HG02623 (cell line): ENCODE measurements around the gene SERPINH1.

ENCODE experiments used
- ATAC-seq: cut with Tn5 transposase; IDR thresholded peaks from one replicate; pipeline ENCODE4 v1.9.1; 2021; ENCODE audit warnings: moderate library complexity; ENCODE audit not compliant: unreplicated experiment

Gene SERPINH1

DNA sequence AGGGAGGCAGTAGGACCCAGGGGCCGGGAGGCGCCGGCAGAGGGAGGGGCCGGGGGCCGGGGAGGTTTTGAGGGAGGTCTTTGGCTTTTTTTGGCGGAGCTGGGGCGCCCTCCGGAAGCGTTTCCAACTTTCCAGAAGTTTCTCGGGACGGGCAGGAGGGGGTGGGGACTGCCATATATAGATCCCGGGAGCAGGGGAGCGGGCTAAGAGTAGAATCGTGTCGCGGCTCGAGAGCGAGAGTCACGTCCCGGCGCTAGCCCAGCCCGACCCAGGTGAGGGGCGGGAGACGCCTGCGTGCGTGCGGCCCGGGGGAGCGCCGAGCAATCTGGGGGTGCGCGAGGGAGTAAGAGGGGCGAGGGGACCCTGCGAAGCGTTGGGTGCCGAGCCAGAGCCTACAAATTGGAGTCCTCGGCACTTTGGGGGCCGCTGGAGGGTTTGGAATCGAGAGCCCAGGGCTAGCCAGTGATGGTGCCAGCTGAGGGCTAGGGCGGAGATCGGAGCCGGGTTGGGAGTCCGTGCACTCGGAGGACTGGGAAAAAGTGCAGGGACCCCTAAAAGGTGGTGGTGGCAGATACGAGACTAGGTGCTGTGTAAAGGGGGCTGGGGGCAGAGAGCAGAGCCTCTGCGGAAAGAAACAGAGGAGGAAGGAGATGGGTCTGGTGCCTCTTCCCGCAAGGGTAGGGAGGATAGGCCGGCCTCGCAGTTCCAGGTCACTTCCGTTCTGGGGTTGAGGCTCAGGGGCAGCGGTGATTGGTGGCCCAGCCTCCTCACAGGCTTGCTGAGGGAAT lies at the start of gene SERPINH1:
TSS of gene SERPINH1 (plus strand) at position 206 of the 788 bp plus-strand sequence. CDS start 4,097 bp downstream, outside the sequence.
- peak; percentile 68 for ATAC-seq

DNA sequence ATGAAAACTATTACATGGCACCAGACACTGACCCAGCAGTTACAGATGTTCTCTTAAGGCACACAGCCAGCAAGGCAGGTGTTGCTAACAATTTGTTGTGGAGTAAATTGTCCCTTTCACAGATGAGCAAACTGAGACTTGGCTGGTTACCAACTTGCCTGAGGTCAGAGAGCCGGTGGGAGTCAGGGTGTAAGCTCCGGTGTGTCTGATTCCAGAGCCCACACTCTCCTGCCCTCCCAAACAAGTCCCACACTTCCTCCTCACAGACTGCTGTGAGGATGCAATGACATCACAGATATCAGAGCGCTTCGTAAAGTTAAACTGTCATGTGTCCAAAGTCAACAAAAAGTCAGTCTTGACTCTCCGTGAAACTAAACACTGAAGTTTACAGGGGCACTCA lies 48.8 kb upstream of the SERPINH1 start:
- ATAC-seq, result no peak

DNA sequence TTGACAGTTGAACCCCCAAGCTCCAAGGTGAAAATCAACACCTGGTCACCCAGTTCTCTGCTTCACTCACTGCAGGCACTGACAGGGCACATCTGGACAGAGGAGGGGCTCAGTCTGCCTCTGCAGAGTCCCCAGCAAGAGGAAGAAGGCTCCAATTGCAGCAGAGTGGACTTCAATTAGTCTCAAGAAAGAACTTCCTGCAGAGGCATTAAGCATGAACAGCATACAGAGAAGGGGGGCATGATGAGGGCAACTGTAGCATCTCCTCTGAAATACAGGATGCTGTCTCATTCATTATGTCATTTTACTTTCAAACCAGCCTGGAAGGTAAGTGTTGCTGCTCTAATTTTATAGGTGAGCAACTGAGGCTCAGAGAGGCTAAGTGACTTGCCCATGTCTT lies 47.5 kb upstream of the SERPINH1 start:
- ATAC-seq, result no peak

DNA sequence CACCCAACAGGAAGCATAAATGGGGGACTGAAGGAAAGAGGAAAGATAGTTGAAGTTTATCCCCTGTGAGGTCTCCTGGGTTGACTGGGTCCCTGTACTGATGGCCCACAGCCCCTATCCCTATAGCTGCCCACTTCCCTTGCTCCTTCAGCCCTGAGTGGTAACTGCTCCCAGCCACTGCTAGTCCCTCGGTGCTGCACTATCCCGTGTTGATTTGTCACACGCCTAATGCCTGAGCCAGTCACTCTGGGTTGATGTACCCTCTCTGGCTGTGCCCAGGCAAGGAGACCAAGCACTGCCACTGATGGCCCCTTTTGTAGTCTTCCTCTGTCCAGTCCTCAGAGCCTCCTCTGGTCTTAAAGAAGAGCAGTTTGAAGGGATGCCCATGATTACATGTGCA lies 45.9 kb upstream of the SERPINH1 start:
- ATAC-seq, result no peak

DNA sequence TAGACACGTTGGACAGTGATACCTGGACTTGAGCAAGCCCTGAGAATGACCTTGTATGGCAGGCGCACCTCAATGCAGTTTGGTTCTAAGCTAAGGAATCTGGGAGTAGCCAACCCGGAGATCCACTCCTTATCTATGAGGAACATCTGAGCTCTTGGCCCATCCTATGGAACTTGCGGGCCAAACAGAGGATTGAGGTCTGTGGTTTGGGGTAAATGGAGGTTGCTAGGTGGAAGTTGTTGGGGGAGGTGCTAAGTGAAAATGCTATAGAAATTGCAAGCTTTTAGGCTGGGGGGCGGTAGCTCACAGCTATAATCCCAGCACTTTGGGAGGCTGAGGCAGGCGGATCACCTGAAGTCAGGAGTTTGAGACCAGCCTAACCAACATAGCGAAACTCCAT lies 45.2 kb upstream of the SERPINH1 start:
- ATAC-seq, result no peak

DNA sequence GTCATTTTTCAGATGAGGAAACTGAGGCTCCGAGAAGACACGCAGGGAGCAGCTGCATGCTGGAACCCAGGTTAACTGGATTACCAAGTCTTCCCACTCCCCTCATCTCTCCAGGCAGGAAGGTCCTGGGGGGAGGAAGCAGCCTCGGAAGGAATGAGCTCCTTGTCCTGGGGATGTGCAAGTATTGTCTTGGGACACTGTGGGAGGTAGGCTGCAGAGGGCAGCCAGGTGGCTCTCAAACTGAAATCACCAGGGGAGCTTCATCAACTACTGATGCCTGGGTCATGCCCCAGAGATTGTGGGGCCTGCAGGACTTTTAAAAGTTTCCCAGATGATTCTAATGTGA lies 43.9 kb upstream of the SERPINH1 start:
- ATAC-seq, result no peak

DNA sequence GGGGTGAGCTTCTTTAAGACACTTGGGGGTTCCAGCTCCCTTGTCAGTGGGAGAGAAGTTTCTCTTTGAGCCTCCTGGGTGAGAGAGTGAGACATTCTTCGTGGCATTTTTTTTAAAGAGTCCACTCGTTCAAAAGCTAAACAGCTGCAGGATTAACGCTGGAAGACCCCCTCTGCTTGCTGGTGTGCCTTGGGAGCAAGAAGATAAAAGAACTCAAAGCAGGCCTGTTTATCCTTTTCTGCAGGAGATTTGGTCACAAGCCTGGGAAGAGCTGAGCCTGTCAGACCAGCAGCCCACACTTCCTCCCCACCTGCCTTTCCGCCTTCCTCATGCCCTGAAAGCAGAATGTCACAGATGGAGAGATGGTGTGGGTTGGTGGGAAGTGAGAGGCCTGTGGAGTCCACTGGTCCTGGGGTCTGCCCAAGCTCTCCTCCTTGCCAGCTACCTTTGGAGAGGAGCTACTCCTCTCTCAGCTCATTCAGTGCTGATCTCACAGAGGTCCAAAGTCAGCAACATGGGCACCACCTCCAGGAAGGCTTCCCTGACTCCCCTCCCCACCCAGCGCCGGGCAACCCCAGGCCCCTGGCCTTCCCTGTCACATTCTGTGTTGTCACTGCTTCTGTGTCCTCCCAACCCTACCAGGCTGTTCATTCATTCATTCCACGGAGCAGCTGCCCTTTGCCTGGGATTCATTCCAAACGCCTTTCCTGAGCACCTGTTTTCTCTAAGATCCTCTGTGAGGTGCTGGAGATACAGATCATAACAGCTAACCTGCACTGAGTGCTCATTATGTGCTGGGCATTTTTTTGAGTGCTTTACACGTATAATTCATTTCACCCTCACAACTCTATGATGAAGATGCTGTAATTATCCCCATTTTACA lies 43.0 kb upstream of the SERPINH1 start:
- no peak for ATAC-seq

DNA sequence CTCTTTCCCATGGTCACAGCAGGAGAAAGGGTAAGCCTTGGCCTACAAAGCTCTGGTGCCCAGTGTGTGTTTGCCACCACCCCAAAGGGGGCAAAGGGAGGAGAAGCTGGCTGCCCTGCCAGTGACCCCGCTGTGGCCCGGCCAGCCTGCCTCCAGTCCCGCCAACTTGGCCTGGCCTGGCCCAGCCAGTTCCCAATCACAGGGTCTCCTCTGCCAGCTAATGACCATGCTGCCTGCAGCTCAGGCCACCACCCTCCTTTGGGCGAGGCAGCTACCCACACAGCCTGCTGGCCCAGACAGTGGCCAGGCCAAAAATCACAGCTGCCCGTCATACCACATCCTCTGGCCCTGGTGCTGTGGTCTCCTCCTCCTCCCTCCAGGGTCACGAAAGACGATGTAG lies 41.4 kb upstream of the SERPINH1 start:
- ATAC-seq, result no peak

DNA sequence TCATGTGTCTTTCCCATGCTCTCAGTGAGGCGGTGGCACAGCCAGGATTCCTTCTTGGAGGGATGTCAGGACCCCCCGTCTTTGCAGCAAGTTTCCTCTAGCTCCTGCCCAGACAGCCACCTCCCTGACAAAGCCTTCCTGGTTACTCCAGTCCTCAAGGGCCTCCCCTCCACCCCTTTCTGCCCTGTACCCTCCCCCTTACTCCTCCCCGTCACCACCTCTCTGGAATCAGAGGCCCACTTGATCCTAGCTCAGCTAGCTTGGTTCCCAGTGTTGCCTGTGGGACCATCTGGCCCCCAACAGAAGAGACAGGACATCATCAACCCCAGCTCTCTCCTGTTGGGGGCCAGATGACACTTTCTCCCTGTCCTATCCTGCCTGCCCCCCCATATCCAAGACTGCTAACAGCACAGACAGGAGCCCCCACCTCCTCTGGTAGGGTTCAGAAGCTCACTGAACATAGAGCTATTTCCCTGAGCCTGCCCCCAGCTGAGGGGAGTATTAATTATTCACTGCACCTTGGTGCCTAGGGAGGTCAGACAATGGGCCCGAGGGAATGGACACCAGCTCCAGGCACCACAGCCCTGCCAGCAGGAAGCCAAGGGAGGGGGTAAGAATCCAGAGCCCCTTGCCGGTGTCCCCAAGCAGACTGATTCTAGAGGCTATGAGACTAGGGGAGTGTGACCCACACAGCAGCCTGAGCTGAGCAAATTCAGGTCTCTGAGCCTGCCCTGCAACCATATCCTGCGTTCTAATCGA lies 39.6 kb upstream of the SERPINH1 start:
- ATAC-seq, result no peak

DNA sequence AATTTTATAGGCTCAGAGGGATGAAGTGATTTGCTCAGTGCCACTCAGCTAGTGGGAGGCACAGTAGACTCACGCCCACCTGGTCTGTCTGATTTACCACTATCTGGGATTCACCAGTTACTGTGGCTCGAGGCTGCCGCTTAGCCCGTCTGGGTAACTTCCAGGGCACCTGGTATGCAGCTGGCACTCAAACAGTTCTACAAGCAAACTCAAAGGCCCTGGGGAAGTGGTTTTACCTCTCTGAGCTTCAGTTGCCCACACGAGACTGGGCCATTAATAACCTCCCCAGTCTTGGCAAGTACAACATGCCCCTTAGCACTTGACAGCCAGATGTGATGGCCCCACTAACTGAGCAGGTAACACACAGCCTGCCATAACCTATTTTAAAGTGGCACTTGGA lies 38.9 kb upstream of the SERPINH1 start:
- no peak for ATAC-seq

DNA sequence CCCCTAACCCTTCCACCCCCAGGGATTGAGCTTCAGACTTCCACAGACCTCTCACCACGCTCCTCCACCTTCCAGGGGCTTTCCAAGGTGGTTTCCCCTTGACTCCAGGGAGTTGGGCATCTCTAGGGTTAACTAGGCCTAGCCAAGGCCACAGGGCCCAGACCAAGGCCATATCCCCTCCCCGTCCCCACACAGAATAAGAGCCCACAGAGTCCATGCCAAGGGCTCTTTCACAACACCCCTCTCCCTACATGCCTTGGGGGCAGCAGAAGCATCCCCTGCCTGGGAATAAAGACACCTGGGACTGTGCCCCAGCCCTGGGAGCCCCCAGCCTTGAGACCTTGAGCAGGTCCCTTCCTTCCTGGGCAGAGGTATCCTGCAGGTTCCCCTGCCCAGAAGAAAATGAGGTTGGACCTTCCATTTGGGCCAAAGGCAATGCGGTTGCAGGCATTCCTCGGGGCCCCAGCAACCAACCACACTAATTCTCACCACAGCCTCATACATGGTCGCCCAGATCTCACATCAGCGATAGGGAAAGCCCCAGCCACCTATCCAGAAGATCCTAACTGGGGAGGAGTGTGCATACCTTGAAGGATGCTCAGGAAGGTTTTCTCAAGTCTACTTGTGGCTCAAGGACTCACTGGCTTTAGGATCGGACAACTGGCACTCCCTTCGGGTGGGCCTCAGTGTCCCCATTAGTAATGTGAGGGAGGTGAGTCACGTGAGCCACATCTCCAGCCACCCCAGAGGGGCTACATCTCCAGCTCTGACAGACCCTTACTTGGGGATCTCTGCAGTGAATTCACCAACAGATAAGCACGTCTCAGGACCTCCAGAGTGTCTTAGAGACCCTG lies 38.0 kb upstream of the SERPINH1 start:
- ATAC-seq, result no peak

DNA sequence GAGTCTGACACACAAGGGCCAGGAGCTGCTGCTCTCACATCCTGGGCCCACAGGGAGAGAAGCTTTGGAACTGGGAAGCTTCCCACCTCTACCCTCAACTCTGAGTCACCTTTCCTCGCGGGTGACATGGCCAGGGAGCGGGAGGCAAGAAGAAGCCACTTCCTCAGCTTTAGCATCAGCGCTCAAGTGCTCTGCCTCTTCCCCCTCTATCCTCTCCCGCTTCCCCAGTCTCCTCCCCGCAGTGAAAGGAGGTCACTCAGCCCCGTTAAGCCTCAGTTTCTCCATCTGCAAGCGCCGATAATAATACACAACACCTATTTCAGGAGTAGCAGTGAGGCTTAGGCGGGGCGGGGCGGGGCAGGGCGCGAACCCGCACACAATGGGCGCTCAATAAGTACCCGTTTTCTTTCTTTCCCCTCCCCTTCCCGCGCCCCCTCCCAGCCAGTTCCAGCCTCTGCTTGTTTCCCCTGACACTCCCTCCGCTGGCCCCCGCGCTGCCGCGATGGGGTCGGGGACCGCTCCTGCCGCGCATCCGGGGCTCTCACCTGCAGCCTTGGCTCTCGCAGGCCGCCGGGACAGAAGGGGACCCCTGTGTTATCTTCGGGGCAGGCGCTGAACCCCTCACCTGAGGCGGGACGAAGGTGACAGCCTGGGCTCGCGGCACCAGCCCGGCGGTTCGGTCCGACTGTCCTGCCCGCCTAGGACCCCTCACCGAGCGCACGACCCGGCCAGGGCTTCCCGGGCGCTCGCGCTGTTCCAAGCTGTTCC lies 37.2 kb upstream of the SERPINH1 start:
- peak; percentile 7 for ATAC-seq

DNA sequence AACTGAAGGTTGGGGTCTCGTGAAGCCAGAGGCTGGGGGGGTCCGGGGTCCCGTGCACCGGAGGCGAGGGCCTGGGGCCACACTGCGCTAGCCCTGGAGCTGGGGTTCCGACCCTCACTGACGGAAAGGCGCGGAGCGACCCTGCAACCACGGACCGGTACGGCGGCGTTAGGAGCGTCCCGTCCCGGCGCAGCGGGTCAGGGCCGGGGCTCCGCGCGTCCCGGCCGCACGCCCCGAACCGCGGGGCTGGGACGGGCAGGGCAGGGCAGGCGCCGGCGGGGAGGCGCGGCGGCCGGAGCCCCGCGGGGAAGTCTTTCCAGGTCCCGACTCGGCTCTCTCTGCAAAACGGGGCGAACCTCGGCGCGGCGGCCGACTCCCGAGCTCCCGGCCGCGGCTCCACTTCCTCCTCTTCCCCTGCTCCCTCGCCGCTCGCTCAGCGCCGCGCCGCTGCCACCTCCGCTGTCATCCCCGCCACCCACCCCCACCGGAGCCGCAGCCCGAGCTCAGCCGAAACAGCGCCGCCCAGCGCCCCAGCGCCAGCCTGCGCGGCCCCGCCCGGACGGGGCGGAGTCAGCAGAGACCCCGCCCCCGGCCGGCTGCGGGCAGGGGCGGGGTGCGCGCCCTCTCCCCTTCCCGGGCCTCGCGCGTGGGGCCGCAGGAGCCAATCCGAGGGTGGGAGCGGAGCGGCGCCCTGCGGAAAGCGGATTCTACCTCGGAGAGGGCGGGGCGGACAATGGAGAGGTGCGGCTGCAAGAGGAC lies 36.4 kb upstream of the SERPINH1 start, which contains the start of gene GDPD5:
TSS of gene GDPD5 (minus strand) at position 509 of the 759 bp plus-strand sequence. CDS start 48,206 bp downstream, outside the sequence.
- ATAC-seq, result peak; percentile 69

DNA sequence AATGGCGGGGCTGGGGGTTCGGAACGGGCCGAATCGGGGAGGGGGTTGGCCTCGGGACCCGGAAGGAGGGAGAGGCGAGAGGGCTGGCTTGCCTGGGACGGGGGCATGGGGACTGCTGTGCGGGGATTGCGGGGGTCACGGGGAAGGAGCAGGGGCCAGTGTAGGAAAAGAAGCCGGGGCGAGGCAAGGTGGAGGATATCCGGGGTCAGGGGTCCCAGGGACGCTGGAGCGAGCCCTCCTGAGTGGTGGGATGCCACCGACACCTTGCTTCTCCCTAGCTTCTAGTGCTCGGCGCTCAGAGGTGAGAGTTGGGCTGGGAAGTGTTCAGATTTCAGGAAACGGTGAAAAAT lies 35.9 kb upstream of the SERPINH1 start:
- no peak for ATAC-seq

DNA sequence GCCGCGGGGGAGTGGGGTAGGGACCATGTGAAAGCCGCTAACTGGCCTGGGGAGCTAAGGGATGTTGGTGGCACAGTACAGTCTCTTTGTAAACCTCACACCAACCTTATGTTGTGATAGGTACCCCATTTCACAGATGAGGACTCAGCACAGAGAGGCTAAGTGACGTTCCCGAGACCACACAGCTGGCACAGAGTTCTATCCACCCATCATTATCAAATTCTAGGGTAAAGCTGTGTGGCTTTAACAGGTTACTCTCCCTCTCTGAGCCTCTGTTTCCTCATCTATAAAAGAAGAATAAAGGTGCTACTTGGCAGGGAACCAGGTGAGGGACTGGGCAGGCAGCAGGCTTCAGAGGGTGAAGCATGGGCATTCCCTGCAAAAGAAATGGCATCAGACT lies 34.9 kb upstream of the SERPINH1 start:
- ATAC-seq, result no peak

DNA sequence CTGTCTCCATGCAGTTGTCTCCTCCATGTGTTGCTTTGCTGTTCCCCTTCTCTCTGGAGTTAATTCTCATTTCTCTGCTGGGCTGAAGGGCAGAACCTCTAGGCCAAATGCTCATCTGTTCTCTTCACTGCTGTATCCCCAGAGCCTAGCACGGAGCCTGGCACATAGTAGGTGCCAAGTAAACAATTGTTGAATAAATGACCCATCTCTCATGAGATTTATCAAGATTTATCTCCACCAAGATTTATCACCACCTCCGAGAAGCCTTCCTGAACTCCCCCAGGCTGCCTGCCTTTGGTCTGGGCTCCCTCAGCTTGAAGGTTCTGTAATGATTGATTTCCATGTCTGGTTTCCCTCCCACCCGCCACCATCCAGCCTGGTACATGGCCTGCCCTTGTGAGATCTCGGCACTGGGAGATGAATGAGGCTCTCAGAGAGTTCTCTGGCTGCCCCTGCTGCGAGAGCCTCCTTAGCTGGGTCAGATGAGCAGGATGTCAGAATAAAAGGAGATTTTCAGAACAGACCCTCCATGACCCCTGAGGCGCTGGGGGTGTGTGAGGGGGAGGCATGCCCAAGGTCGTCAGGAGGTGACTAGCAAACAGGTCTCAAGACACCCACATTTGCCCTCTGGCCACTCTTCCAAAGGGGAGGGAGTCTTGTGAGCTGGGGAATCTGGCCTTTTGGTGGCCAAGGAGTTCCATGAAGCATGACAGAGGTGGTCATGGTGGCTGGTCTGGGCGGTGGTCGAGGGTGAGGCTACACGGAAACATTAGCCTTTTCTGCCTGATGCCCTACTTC lies 33.9 kb upstream of the SERPINH1 start:
- no peak for ATAC-seq

DNA sequence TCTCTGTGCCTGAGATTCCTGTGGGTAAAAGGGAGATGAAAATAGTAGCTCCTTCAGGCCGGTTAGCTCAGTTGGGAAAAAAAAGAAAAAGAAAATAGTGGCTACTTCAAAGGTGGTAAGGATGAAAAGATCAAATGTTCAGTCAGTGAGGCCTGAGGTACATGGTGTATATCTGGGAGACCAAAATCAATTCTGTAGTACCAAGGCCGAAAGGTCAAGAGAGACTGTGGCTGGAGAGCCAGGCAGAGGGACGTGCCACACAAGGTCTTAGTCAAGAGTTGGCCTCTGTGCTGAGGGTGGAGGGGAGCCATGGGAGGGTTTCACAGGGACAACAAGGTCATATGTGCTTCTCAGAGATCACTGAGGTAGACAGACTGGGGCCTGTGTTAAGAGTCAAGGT lies 31.5 kb upstream of the SERPINH1 start:
- no peak for ATAC-seq

DNA sequence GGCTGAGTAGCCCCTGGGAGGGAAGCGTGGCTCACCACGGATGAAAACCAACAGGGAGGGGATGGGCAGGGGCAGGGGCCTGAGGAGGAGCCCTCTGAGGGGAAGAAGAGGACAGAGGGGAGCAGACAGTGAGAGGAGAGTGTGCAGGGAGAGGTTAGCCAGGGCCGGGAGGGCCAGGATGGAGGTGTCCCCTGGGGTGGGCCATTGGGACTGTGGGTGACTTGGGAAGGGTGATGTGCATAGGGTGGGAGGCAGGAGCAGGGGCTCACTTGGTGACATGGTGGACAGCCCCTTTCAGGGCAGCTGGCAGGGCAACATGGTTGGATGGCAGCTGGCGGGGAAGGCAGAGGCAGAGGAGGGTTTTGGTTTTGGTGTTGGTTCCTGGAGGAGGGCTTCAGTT lies 30.7 kb upstream of the SERPINH1 start:
- no peak for ATAC-seq
